NB4 (cell line): ENCODE results near the gene OR5AU1.

Experiments used
- DNase-seq: peaks from one replicate; pipeline ENCODE4 v3.0.0; 2010; ENCODE audit warnings: low read depth
- H3K4me3 ChIP-seq: one replicate; pipeline ENCODE4 v1.5.1; 2011; ENCODE audit warnings: mild to moderate bottlenecking, low read depth, low read length, moderate library complexity
- MYC ChIP-seq: IDR thresholded peaks from 2 replicates; pipeline ENCODE4 v1.6.1; 2011; ENCODE audit warnings: low read depth, low read length
- POLR2A ChIP-seq: IDR thresholded peaks from 2 replicates; pipeline ENCODE4 v1.6.1; 2011; ENCODE audit warnings: mild to moderate bottlenecking; ENCODE audit not compliant: insufficient read length; ENCODE audit errors: extremely low read depth
- TF ChIP-seq, protein P1 (sequence below): IDR thresholded peaks from one replicate; pipeline ENCODE4 v1.5.1; 2012; ENCODE audit warnings: low read depth, low read length
- TF ChIP-seq, protein P2 (sequence below): IDR thresholded peaks from 2 replicates; pipeline ENCODE4 v1.6.1; 2011; ENCODE audit warnings: low read depth, low read length

Gene OR5AU1

DNA sequence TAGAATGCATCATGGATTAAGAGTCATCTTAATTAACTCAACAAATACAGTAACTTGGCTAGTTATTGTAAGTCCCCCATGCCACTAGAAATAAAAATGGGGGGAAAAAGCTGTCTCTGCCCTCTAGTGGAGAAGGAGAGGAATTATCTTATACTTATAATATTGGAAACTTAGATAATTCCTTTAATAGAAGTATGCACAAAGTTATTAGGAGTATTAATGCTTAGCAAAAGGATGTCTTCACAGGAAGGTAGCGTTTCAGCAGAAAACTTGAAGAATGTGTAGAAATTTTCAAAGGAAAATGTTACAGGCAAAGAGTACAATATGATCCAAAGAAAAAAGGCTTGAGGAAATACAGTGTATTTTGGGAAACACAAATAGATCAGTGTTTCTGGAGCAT lies 19.8 kb downstream of the OR5AU1 start:
- DNase-seq, result peak; percentile 34
- no peak overlapping the region for H3K4me3 ChIP-seq
- no peak for TF ChIP-seq MYC
- TF ChIP-seq, protein P1, sequence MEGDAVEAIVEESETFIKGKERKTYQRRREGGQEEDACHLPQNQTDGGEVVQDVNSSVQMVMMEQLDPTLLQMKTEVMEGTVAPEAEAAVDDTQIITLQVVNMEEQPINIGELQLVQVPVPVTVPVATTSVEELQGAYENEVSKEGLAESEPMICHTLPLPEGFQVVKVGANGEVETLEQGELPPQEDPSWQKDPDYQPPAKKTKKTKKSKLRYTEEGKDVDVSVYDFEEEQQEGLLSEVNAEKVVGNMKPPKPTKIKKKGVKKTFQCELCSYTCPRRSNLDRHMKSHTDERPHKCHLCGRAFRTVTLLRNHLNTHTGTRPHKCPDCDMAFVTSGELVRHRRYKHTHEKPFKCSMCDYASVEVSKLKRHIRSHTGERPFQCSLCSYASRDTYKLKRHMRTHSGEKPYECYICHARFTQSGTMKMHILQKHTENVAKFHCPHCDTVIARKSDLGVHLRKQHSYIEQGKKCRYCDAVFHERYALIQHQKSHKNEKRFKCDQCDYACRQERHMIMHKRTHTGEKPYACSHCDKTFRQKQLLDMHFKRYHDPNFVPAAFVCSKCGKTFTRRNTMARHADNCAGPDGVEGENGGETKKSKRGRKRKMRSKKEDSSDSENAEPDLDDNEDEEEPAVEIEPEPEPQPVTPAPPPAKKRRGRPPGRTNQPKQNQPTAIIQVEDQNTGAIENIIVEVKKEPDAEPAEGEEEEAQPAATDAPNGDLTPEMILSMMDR, result peak; percentile 53
- TF ChIP-seq, protein P2, sequence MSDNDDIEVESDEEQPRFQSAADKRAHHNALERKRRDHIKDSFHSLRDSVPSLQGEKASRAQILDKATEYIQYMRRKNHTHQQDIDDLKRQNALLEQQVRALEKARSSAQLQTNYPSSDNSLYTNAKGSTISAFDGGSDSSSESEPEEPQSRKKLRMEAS, result no peak

DNA sequence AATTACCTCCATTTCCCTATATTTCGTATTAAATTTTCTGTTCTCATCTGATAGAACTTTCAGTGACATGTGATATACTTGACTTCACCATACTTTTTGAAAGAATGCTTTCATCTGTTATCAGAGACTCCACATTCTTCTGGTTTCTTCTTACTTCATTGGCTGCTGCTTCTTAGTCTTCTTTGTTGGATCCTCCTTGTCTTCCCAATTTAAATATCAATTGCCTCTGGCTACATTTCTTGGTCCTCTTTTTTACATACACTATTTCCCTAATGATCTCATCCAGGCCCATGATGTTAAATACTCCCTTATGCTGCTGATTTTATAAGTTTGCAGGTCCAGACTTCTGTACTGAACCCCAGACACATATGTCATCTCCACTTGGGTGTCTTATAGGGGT lies 22.0 kb downstream of the OR5AU1 start:
- no peak for DNase-seq
- no peak overlapping the region for H3K4me3 ChIP-seq
- TF ChIP-seq MYC (no peak), POLR2A (no peak)
- TF ChIP-seq, protein P1, result no peak
- TF ChIP-seq, protein P2, result no peak

DNA sequence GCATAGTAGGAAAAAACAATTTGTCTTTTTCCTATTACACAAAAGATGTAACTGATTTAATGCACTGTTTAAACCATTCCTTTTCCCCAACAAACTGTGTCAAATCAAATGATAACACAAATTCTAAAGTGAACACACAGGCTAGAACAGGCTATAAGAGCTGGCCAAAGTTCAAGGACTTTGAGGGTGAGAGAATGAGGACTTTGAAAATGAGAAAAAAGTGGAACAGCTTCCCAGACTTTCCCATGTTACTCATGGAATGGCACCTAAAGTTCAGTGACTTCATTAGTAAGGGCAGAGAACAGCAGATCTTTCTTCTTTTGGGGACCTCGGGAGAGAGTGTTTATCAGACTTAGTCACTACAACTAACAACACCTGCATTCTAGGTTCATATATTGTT lies 32.4 kb downstream of the OR5AU1 start:
- no peak overlapping the region for H3K4me3 ChIP-seq
- no peak for DNase-seq
- TF ChIP-seq POLR2A, result no peak
- TF ChIP-seq MYC, result no peak
- TF ChIP-seq, protein P1, result no peak
- TF ChIP-seq, protein P2, result no peak

DNA sequence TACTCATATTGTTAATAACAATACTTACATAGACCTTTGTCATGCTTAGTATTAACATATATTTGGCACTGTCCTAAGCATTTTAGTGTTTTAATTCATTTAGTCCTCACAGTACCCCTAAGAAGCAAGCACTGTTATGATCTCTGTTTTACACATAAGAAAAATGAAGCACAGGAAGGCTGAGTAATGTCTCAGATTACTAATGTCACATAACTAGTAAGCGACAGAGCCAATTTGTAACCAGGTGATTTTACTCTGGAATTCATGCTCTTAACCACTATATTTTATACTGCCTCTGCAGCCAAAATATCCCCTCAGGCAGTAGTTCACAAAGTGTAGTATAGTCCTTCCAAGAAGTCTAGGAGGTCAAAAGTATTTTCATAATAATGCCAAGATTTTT lies 34.7 kb downstream of the OR5AU1 start:
- no peak for DNase-seq
- TF ChIP-seq, protein P2, result no peak
- TF ChIP-seq, protein P1, result no peak
- no peak for TF ChIP-seq MYC
- TF ChIP-seq POLR2A, result no peak
- no peak overlapping the region for H3K4me3 ChIP-seq

DNA sequence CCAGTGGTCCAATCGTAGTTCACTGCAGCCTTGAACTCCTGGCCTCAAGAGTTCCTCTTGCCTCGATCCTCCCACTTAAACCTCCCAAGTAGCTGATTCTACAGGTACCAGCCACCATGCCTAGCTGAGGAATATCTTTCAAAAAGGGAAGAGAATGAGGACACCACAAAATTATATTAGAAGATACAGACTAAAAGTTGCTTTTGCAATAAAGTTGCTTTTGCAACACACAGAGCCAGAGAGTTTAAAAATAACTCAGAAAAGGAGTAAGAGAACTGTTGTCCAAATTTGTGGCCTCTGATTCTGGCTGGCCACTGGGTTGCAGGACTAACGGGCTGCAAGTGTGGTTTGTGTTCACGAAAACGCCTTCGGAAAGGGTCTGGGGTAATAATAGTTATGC lies 35.2 kb downstream of the OR5AU1 start:
- H3K4me3 ChIP-seq, result no peak overlapping the region
- DNase-seq, result peak; percentile 44
- no peak for TF ChIP-seq POLR2A
- TF ChIP-seq, protein P1, result no peak
- no peak for TF ChIP-seq MYC
- TF ChIP-seq, protein P2, result no peak

DNA sequence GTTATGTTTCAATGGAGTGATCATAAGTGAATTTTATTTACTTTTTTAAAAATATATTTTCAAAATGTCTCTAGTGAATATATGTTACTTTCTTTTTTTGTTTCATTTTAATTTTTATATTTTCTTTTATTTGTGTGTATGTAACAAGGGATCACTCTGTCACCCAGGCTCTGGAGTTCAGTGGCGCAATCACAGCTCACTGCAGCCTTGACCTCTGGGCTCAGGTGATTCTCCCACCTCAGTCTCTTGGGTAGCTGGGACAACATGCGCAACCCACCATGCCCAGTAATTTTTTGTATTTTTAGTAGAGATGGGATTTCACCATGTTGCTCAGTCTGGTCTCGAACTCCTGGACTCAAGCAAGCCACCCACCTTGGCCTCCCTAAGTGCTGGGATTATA lies 36.9 kb downstream of the OR5AU1 start:
- no peak for DNase-seq
- TF ChIP-seq MYC, result no peak
- TF ChIP-seq, protein P1, result no peak
- no peak for TF ChIP-seq POLR2A
- TF ChIP-seq, protein P2, result no peak
- H3K4me3 ChIP-seq, result no peak overlapping the region
